Brain microvascular endothelial cell (primary cell): Measurements from ENCODE around the gene CCDC38.
"Not testable (repeated sequence)": the region's sequence is repeated elsewhere in the genome, so short reads cannot be mapped to it uniquely, and the experiment has no call there.

Experiments
- DNase-seq: peaks from one replicate; pipeline ENCODE4 v3.0.0-alpha.2; 2020
- H3K27ac ChIP-seq: fragments of 250-450 bp; sonication (Bioruptor Pico); 2 replicates; pipeline ENCODE4 v1.5.1; 2020; ENCODE audit warnings: mild to moderate bottlenecking, moderate library complexity
- H3K27me3 ChIP-seq: fragments of 250-450 bp; sonication (Bioruptor Pico); replicated peaks from 2 replicates; pipeline ENCODE4 v1.5.1; 2020; ENCODE audit warnings: mild to moderate bottlenecking
- H3K36me3 ChIP-seq: fragments of 250-450 bp; sonication (Bioruptor Pico); replicated peaks from 2 replicates; pipeline ENCODE4 v1.5.1; 2020; ENCODE audit warnings: mild to moderate bottlenecking
- H3K4me3 ChIP-seq: 2 replicates; pipeline ENCODE4 v1.5.1; 2011; ENCODE audit warnings: low read depth, mild to moderate bottlenecking, control low read depth, low read length, moderate library complexity
- in situ Hi-C: cut with HindIII; loops from 2 replicates; pipeline ENCODE4 v1.10.0; 2017; ENCODE audit warnings: low sequenced_read_pairs, low pct_ligation_motif_present
- TF ChIP-seq, protein P1 (sequence below): IDR thresholded peaks from 2 replicates; pipeline ENCODE4 v1.5.1; 2011; ENCODE audit warnings: low read depth, mild to moderate bottlenecking, moderate library complexity, low read length, control low read depth, inconsistent platforms; ENCODE audit errors: missing control alignments

Gene CCDC38

DNA sequence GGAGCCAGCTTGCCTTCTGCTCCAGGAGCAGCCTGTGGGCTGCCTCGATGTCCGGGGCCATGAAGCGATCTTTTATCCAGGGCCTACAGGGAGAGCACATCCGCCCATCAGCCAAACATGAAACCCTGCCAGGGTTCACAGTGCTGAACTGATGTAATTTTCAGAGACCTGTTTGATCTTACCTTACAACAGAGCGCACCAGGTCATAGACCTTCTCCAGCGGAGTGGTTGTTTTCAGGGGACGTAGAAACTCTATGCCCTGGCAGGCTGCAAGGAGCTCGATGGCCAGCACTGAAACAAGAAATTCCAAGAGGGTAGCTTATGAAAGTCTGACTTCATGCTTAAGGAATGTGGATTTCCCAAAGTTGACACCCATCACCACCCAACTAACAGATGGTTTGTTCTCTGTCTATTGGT, 34.0 kb upstream of the CCDC38 start:
- TF ChIP-seq, protein P1, sequence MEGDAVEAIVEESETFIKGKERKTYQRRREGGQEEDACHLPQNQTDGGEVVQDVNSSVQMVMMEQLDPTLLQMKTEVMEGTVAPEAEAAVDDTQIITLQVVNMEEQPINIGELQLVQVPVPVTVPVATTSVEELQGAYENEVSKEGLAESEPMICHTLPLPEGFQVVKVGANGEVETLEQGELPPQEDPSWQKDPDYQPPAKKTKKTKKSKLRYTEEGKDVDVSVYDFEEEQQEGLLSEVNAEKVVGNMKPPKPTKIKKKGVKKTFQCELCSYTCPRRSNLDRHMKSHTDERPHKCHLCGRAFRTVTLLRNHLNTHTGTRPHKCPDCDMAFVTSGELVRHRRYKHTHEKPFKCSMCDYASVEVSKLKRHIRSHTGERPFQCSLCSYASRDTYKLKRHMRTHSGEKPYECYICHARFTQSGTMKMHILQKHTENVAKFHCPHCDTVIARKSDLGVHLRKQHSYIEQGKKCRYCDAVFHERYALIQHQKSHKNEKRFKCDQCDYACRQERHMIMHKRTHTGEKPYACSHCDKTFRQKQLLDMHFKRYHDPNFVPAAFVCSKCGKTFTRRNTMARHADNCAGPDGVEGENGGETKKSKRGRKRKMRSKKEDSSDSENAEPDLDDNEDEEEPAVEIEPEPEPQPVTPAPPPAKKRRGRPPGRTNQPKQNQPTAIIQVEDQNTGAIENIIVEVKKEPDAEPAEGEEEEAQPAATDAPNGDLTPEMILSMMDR: no peak
- in situ Hi-C loops: no loop called here
- H3K36me3 ChIP-seq: no peaks in the 10 kb centered on the region
- no peak overlapping the region for H3K27ac ChIP-seq
- no peak for DNase-seq
- H3K27me3 ChIP-seq: no peaks in the 10 kb centered on the region
- H3K4me3 ChIP-seq: no peak overlapping the region

DNA sequence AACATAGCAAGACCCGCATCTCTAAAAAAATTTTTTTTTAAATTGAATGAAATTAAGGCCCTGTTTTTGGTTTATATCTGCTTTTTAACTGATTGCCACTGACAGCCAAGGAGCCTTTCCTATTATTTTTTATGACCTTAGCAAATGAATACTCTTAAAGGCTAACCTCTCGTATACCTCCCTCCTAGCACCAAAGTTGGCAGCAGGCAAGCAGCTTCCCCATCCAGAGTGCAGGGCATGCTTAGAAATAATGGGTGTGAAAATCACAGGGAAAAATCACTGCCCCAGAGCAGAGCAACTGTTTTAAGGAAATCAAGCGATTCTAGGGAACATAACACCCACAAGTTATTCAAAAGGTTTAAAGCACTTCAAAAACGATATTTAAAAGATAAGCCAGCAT, 33.1 kb upstream of the CCDC38 start:
- H3K4me3 ChIP-seq: no peak overlapping the region
- in situ Hi-C loops: no loop called here
- H3K36me3 ChIP-seq: no peaks in the 10 kb centered on the region
- H3K27ac ChIP-seq: no peak overlapping the region
- no peaks in the 10 kb centered on the region for H3K27me3 ChIP-seq
- TF ChIP-seq, protein P1: no peak
- no peak for DNase-seq

DNA sequence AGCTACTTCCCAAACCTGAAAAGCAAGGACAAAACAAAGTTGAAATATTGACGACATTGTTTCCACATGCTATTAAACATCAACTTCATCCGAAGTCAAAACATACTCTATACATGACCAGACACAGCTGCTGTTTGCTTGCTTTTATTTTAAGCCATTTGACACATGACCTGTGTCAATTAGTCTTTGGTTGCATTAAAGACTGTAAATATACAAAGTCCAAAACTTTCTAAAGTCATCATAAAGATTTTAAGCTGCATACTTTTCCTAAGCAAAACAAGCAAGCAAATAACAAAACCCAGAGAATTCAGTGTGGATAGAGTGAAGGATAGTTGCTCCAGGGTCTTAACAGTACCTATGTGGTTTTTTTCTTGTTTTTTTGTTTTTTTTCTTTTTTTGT, 31.9 kb upstream of the CCDC38 start:
- Histone ChIP-seq H3K27me3 (no peaks in the 10 kb centered on the region), H3K4me3 (no peak overlapping the region), H3K36me3 (no peaks in the 10 kb centered on the region), H3K27ac (no peak overlapping the region)
- no peak for DNase-seq
- in situ Hi-C loops: no loop called here
- TF ChIP-seq, protein P1: no peak

DNA sequence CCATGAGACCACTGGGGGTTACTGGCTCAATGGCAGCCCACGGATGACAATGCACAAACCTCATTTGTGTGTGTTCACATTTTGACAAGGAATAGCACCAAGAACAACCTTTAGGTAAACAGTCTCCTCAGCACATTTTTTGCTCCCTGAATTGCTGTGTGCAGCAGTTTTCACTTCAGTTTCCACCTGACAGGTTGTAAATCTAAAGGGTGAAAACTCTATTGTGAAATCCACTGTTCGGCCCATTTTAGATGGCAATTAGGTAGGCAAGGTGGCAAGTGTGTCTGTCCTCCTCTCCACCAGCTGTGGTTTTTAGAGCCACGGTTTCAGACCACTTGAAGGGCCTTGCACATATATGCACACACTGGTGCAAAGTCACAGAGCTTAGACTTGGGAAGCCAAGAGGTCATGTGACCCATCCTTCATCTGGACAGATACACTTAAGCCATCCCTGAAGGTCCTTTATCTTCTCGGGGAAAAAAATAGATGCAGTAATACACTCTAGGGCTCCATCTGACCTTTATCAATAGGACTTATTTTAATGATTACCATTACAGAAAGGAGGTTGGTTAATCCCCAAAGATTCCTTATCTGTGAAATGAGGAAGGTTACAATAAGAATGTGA, 30.5 kb upstream of the CCDC38 start:
- no peak overlapping the region for H3K4me3 ChIP-seq
- H3K27ac ChIP-seq: no peak overlapping the region
- no peaks in the 10 kb centered on the region for H3K36me3 ChIP-seq
- in situ Hi-C loops: no loop called here
- TF ChIP-seq, protein P1: no peak
- H3K27me3 ChIP-seq: no peaks in the 10 kb centered on the region
- no peak for DNase-seq

DNA sequence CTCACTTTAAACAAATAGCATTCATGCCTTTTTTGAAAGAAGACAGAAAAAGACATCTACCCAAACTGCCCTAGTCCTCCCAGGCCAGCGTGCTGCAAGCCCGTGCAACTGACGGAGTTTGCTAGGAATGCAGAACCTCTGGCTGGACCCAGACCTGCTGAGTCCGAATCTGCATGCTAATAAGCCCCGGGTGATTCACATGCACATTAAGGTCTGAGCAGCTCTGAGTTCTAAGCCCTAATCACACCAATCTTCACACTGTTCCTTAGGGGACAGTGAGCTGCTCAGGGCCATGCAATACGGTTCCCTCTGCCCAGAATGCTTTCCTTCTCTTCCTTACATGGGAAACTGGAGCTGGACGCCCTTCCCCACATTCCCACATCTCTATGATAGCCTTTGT, 28.5 kb upstream of the CCDC38 start:
- H3K27ac ChIP-seq: no peak overlapping the region
- in situ Hi-C loops: no loop called here
- TF ChIP-seq, protein P1: no peak
- DNase-seq: no peak
- H3K27me3 ChIP-seq: no peaks in the 10 kb centered on the region
- H3K36me3 ChIP-seq: no peaks in the 10 kb centered on the region
- H3K4me3 ChIP-seq: no peak overlapping the region

DNA sequence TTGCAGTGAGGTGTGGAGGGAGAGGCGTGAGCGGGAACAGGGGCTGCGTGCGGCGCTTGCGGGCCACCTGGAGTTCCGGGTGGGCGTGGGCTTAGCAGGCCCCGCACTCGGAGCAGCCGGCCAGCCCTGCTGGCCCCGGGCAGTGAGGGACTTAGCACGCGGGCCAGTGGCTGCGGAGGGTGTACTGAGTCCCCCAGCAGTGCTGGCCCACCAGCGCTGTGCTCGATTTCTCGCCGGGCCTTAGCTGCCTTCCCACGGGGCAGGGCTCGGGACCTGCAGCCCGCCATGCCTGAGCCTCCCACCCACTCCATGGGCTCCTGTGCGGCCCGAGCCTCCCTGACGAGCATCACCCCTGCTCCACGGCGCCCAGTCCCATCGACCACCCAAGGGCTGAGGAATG, 26.7 kb upstream of the CCDC38 start:
- H3K4me3 ChIP-seq, in situ Hi-C loops: not testable (repeated sequence)

More for the DNA sequence above, 26.7 kb upstream of the CCDC38 start:
- DNase-seq, H3K27ac ChIP-seq, H3K27me3 ChIP-seq, H3K36me3 ChIP-seq: not testable (repeated sequence)
